CD14-positive monocyte (primary cell): ENCODE data around the gene NTRK1. TPM values are rescaled to one million over a fixed set of nuclear protein-coding genes. Genes with fewer than 3 reads are reported as not detected.

Source experiments
- DNase-seq, 3 donors: peaks; one replicate each; pipeline ENCODE4 v3.0.0-alpha.2; 2011 to 2022
- H2AFZ ChIP-seq: 2 replicates; pipeline ENCODE4 v1.6.0; 2012; ENCODE audit warnings: mild to moderate bottlenecking, low read depth, low read length, inconsistent platforms; ENCODE audit not compliant: insufficient read depth, poor library complexity, severe bottlenecking
- H3K27ac ChIP-seq, 2 donors: 1 replicate in 1 of 2; 2 replicates in 1 of 2; pipeline ENCODE4 v1.5.1; 2012 to 2013; ENCODE audit warnings: low read length in 2 of 2, control low read depth in 1 of 2, inconsistent platforms in 1 of 2, low read depth in 1 of 2, mild to moderate bottlenecking in 1 of 2
- H3K27me3 ChIP-seq, 2 donors: one replicate each; pipeline versions ENCODE4 v1.6.0 to v1.6.1; 2011 to 2013; ENCODE audit warnings: low read length in 2 of 2; ENCODE audit not compliant: control insufficient read depth in 2 of 2, insufficient read depth in 2 of 2
- H3K36me3 ChIP-seq, 2 donors: replicated peaks in 1 of 2; 1 replicate in 1 of 2; 2 replicates in 1 of 2; pipeline versions ENCODE4 v1.5.1 to v1.6.1; 2012 to 2013; ENCODE audit warnings: low read length in 2 of 2, control low read depth in 1 of 2, inconsistent platforms in 1 of 2, mild to moderate bottlenecking in 1 of 2; ENCODE audit not compliant: insufficient read depth in 2 of 2, control insufficient read depth in 1 of 2
- H3K4me1 ChIP-seq, 2 donors: 1 replicate in 1 of 2; 2 replicates in 1 of 2; pipeline versions ENCODE4 v1.5.1 to v1.6.1; 2012 to 2013; ENCODE audit warnings: low read length in 2 of 2, control low read depth in 1 of 2, inconsistent platforms in 1 of 2, mild to moderate bottlenecking in 1 of 2, moderate library complexity in 1 of 2; ENCODE audit not compliant: insufficient read depth in 2 of 2, control insufficient read depth in 1 of 2
- H3K4me2 ChIP-seq: replicated peaks from 2 replicates; pipeline ENCODE3; 2012; ENCODE audit warnings: low read length, moderate library complexity, mild to moderate bottlenecking; ENCODE audit not compliant: poor library complexity, severe bottlenecking; ENCODE audit errors: extremely low read depth
- H3K4me3 ChIP-seq, 3 experiments: fragments of 200-600 bp in 1 of 3; sonication (generic) in 1 of 3; replicated peaks in 1 of 3; 1 replicate in 2 of 3; 2 replicates in 1 of 3; pipeline ENCODE4 v1.5.1; 2011 to 2013; ENCODE audit warnings: low read length in 3 of 3, mild to moderate bottlenecking in 3 of 3, control low read depth in 2 of 3, low read depth in 2 of 3, inconsistent platforms in 1 of 3, moderate library complexity in 1 of 3
- H3K79me2 ChIP-seq: 2 replicates; pipeline ENCODE4 v1.6.0; 2012; ENCODE audit warnings: mild to moderate bottlenecking, control low read depth, inconsistent platforms, low read length, moderate library complexity; ENCODE audit not compliant: insufficient read depth
- H3K9ac ChIP-seq: 2 replicates; pipeline ENCODE4 v1.6.0; 2017; ENCODE audit warnings: low read length, mild to moderate bottlenecking; ENCODE audit not compliant: insufficient read depth, poor library complexity, severe bottlenecking
- H3K9me3 ChIP-seq, 2 donors: replicated peaks in 1 of 2; 1 replicate in 1 of 2; 2 replicates in 1 of 2; pipeline versions ENCODE4 v1.5.1 to v1.6.1; 2012 to 2013; ENCODE audit warnings: low read length in 2 of 2, control low read depth in 1 of 2; ENCODE audit not compliant: control insufficient read depth in 1 of 2, insufficient read depth in 1 of 2
- H4K20me1 ChIP-seq: 2 replicates; pipeline ENCODE4 v1.6.0; 2012; ENCODE audit warnings: mild to moderate bottlenecking, low read length, control low read depth, moderate library complexity; ENCODE audit not compliant: insufficient read depth
- H3K27ac Mint-ChIP-seq, 7 donors: one replicate each; pipeline ENCODE4 v1.8.0; 2020; ENCODE audit warnings: mild to moderate bottlenecking in 7 of 7, mixed read lengths in 7 of 7, moderate library complexity in 6 of 7, inconsistent platforms in 2 of 7
- H3K27me3 Mint-ChIP-seq, 3 donors: one replicate each; pipeline ENCODE4 v1.8.0; 2021 to 2022; ENCODE audit warnings: low read depth in 3 of 3, mild to moderate bottlenecking in 3 of 3, mixed read lengths in 3 of 3, moderate library complexity in 3 of 3, inconsistent platforms in 1 of 3
- H3K36me3 Mint-ChIP-seq, 2 donors: one replicate each; pipeline ENCODE4 v1.8.0; 2020; ENCODE audit warnings: mixed read lengths in 2 of 2, inconsistent platforms in 1 of 2, mild to moderate bottlenecking in 1 of 2
- H3K4me1 Mint-ChIP-seq: one replicate; pipeline ENCODE4 v1.8.0; 2020; ENCODE audit warnings: mild to moderate bottlenecking, mixed read lengths
- H3K4me3 Mint-ChIP-seq, 2 donors: one replicate each; pipeline ENCODE4 v1.8.0; 2020; ENCODE audit warnings: mild to moderate bottlenecking in 2 of 2, mixed read lengths in 2 of 2, moderate library complexity in 1 of 2
- H3K9me3 Mint-ChIP-seq, 7 donors: one replicate each; pipeline ENCODE4 v1.8.0; 2020 to 2022; ENCODE audit warnings: mixed read lengths in 7 of 7, mild to moderate bottlenecking in 6 of 7, moderate library complexity in 6 of 7, inconsistent platforms in 2 of 7
- WGBS: methylation state at CpG from one replicate; pipeline ENCODE4 v1.1.5; 2013; ENCODE audit warnings: missing lambda C conversion rate; ENCODE audit not compliant: insufficient coverage; 5-methylcytosine and 5-hydroxymethylcytosine counted together
- intact Hi-C, 2 donors: fragments of 100-400 bp; cut with micrococcal nuclease; formaldehyde crosslinking; loops; one replicate each; pipeline versions ENCODE4 v1.15.0 to v1.15.1; 2023
- polyA plus RNA-seq, 3 donors: library from polyadenylated mRNA; depleted of rRNA in 1 of 3; unstranded in 2 of 3; stranded (reverse) in 1 of 3; fragments of 300-500 nt in 2 of 3; fragments of >200 nt in 1 of 3; fragmentation: Illumina TruSeq in 2 of 3; gene quantifications; 1 replicate in 2 of 3; 2 replicates in 1 of 3; pipeline ENCODE4 v1.2.3, GENCODE V29; 2012 to 2021
- TF ChIP-seq, protein P1 (sequence below): fragments of 200-600 bp; IDR thresholded peaks from one replicate; pipeline ENCODE4 v1.8.0; 2022; ENCODE audit warnings: antibody characterized with exemption, mild to moderate bottlenecking

Gene NTRK1
- polyA plus RNA-seq, 3 donors = 0.03 TPM; not detected in 2

DNA sequence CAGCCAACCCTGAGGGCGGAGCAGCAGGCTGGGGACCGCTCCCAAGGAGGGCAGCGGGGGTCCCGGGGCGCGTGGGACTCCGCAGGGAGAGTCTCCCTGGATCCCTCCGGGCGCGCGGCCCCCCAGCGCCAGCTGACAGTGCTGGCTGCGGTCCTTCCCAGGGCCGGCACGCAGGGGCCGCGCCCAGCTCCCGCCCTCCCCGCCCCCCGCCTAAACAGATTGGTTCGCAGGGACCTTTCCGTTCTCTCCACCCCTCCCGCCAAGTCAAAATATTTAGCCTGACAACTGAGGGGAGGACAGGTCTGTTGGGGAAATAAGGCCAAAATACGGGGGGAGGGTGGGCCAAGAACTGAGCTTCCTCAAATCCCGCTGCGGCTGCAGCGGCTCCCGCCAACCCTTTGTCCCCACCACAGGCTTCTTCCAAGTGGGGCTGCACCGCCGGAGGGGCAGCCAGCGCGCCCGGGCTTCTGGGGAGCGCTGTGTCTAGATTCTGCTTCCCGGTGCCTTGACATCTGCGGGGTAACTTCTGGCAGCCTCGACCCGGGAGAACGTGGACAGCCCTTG lies 1.6 kb upstream of the NTRK1 start, which contains the start of gene INSRR:
Gene INSRR (minus strand): TSS at position 159 of the 564 bp plus-strand sequence. CDS start 496 bp downstream, outside the sequence.
- H3K9ac ChIP-seq = no peak within 1 kb of the TSS
- Mint-ChIP-seq H3K27me3 (peaks cover 70 to 80% (median 70%) of the 10 kb centered on the region in 3 donors), H3K9me3 (peaks cover 0 to 6% (median 0%) of the 10 kb centered on the region in 7 donors), H3K4me1 (peaks cover 15% of the 10 kb centered on the region), H3K27ac (no peak within 1 kb of the TSS), H3K4me3 (peak within 1 kb of the TSS in 1 of 2 donors; percentile 79), H3K36me3 (peaks cover 0 to 5% of the 10 kb centered on the region in 2 donors)
- no peak for DNase-seq
- TF ChIP-seq, protein P1, sequence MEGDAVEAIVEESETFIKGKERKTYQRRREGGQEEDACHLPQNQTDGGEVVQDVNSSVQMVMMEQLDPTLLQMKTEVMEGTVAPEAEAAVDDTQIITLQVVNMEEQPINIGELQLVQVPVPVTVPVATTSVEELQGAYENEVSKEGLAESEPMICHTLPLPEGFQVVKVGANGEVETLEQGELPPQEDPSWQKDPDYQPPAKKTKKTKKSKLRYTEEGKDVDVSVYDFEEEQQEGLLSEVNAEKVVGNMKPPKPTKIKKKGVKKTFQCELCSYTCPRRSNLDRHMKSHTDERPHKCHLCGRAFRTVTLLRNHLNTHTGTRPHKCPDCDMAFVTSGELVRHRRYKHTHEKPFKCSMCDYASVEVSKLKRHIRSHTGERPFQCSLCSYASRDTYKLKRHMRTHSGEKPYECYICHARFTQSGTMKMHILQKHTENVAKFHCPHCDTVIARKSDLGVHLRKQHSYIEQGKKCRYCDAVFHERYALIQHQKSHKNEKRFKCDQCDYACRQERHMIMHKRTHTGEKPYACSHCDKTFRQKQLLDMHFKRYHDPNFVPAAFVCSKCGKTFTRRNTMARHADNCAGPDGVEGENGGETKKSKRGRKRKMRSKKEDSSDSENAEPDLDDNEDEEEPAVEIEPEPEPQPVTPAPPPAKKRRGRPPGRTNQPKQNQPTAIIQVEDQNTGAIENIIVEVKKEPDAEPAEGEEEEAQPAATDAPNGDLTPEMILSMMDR = no peak
- no peak within 1 kb of the TSS for H3K27ac ChIP-seq
- H3K79me2 ChIP-seq = no peaks in the 10 kb centered on the region
- no peaks in the 10 kb centered on the region for H4K20me1 ChIP-seq
- no peak within 1 kb of the TSS for H2AFZ ChIP-seq
- peaks cover 5 to 15% of the 10 kb centered on the region in 2 donors for H3K4me1 ChIP-seq
- H3K27me3 ChIP-seq = peaks cover 44 to 70% of the 10 kb centered on the region in 2 donors
- WGBS = 7% methylated on average over 28 of the region's 39 CpGs
- H3K4me2 ChIP-seq = peak within 1 kb of the TSS; percentile 39
- no peaks in the 10 kb centered on the region for H3K36me3 ChIP-seq
- H3K9me3 ChIP-seq = peaks cover 0 to 8% of the 10 kb centered on the region in 2 donors
- intact Hi-C loops = loop anchor here (10.0 kb wide), 2 partner anchors 64 to 164 kb away; no protein-coding TSS in a partner anchor
- H3K4me3 ChIP-seq = no peak within 1 kb of the TSS

DNA sequence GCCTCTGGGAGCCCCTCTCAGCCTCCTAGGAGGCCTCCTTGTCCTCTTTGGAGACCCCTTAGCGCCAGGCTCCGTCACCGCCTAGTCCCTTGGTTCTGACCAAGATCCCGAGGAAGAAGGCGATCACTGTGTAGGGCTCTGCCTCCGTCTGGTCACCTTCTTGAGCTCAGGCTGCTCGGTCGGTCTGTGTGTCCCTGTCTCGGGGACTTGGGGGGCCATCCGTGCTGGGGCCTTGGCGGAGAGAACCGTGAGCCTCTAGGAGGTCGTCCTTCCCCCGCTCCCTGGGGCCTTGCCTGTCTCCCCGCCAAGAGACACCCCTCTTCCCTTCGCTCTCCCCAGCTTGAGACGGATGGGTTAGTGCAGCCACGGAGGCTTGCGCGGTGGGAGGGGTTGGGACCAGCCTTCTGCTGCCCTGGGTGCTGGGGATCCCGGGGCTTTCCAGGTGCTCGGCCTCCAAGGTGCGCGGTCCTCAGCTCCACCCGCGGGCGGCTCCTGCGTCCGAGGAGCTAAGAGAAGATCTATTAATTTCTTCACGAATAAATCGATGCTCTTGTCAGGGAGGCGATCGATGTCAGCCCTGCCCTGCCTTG lies 1.0 kb upstream of the NTRK1 start:
- Mint-ChIP-seq H3K9me3 (peaks cover 0 to 6% (median 0%) of the 10 kb centered on the region in 7 donors), H3K36me3 (peaks cover 0 to 5% of the 10 kb centered on the region in 2 donors), H3K4me3 (peak overlapping the region in 1 of 2 donors; percentile 79), H3K27ac (no peak overlapping the region), H3K4me1 (peaks cover 15% of the 10 kb centered on the region), H3K27me3 (peaks cover 71 to 84% (median 72%) of the 10 kb centered on the region in 3 donors)
- no peak overlapping the region for H3K4me3 ChIP-seq
- no peaks in the 10 kb centered on the region for H3K79me2 ChIP-seq
- no peaks in the 10 kb centered on the region for H3K36me3 ChIP-seq
- H3K4me1 ChIP-seq = peaks cover 5 to 15% of the 10 kb centered on the region in 2 donors
- peak overlapping the region; percentile 39 for H3K4me2 ChIP-seq
- no peak for DNase-seq
- WGBS = 1% methylated on average over 31 of the region's 33 CpGs
- intact Hi-C loops = loop anchor here (10.0 kb wide), 2 partner anchors 65 to 165 kb away; no protein-coding TSS in a partner anchor
- H3K9ac ChIP-seq = no peak overlapping the region
- no peak overlapping the region for H2AFZ ChIP-seq
- peaks cover 44 to 66% of the 10 kb centered on the region in 2 donors for H3K27me3 ChIP-seq
- no peak overlapping the region for H3K27ac ChIP-seq
- H4K20me1 ChIP-seq = no peaks in the 10 kb centered on the region
- H3K9me3 ChIP-seq = peaks cover 0 to 8% of the 10 kb centered on the region in 2 donors
- TF ChIP-seq, protein P1 = no peak
